Measurements from ENCODE around the gene AMHR2. TPM values are rescaled to one million over a fixed set of nuclear protein-coding genes. Genes with fewer than 3 reads are reported as not detected.
"Not testable (repeated sequence)": the region's sequence is repeated elsewhere in the genome, so short reads cannot be mapped to it uniquely, and the experiment has no call there.

Gene AMHR2
- polyA plus RNA-seq, 10 donors: 0.28 to 0.60 TPM; not detected in 8

DNA sequence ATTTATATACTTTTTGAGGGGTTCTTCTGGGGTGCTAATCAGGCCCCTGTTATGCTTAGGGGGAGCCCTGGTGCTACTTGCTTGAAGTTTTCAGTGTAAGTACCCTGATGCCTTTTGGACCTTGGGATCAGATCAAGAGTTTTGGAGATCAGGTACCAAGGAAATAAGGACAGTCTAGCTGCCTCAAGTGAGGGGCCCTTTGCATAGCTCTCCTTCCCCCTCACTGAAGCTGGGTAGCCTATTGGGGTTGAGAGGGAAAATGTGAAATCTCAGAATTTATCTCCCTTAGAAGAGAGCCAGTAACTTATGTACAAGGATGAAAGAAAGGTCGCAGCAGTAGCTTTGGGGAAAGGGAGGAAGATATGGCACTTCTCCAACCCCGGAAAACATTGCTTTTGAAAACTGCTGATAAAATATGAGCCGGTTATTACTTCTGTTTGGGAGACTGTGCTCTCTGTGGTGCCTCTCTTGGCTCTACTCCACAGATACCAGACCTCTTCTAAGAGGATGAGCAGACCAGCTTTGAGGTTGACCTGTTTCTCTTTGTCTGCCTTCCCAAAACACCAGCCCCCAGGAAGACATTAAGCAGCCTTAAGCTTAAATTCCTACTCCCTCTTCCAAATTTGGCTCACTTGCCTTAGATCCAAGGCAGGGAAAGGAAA, 8.8 kb upstream of the AMHR2 start:
- peak in 1 of 3 donors; percentile 22 for DNase-seq

DNA sequence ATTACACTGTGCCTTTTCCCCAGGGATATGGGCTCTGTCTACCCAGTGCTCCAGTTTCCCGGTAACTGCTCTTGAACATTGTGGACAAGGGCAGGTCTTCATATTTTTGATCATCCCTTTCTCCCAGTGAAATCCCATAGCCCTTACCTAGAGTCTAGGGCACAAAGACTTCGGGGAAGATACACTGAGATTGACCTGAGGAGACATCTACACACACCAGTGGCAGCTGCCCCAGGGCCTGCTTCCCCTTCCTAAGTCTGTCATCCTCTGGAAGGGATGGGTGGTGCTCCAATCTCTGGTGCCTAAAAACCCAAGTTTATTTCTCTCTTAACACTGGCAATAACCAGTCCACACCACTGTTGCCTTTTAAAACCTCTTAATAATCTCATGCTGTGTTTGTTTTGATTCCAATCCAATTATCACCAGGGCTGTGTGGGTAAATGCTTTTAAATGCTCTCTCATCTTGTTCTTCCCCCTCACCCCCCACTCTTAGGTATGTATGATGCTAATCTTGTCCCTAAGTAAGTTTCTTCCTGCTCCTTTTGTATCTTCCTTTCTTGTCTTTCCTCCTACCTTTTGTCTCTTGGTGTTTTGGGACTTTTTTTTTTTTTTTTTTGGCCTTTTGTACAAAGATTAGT, 7.8 kb upstream of the AMHR2 start:
- not testable (repeated sequence) for DNase-seq

DNA sequence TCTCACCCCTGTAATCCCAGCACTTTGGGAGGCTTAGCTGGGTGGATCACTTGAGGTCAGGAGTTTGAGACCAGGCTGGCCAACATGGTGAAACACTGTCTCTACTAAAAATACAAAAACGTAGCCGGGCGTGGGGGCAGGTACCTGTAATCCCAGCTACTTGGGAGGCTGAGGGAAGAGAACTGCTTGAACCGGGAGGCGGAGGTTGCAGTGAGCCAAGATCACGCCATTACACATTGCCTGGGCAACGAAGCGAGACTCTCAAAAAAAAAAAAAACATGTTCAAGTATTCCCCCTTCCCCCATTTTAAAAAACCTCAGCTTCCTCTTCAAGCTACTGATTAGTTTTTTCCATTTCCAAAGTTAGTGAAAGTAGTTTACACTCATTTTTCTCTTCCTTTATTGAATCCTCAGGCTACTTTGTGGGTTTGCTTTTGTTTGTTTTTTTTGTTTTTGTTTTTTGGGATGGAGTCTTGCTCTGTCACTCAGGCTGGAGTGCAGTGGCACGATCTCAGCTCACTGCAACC, 6.3 kb upstream of the AMHR2 start:
- not testable (repeated sequence) for DNase-seq

DNA sequence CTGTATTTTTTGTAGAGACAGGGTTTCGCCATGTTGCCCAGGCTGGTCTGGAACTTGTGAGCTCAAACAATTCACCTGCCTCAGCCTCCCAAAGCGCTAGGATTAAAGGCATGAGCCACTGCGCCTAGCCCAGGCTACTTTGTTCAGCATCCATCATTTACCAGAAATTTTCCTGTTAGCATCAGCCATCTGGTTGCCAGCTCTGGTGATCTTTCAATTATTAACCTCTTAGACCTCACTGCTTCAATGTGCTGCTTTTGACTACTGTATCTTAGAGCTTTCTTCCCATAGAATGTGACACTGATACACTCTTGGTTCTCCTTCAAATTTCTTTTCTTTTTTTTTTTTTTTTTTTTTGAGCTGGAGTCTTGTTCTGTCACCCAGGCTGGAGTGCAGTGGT, 5.4 kb upstream of the AMHR2 start:
- DNase-seq: no peak

DNA sequence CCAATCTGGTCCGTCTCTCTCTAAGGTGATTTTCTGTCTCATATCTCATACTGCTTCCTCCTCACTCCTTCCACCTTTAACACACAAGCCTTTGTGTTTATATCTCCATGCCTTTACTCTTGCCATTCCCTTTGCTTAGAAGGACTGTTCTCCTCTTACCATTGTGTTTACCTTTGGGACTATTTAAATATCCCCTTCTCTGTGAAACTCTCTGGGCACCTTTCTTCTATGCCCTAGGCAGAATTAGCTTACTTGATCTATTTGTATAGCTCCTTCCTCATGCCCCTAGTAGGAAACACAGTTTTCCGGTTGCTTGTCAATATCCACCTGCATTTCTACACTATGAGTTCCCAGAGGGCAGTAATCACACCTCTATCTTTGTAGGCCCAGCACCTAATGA, 3.9 kb upstream of the AMHR2 start:
- DNase-seq: no peak

DNA sequence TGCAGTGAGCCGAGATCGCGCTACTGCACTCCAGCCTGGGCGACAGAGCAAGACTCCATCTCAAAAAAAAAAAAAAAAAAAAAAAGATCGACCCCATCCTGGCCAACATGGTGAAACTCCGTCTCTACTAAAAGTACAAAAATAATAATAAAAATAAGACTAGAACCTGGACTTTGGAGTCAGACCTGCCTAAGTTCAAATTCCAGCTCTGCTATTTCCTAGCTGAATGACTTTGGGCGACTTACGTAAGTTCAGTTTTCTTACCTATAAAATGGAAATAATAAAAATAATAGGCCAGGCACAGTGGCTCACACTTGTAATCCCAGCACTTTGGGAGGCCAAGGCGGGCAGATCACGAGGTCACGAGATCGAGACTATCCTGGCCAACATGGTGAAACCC, 1.4 kb upstream of the AMHR2 start:
- not testable (repeated sequence) for DNase-seq

DNA sequence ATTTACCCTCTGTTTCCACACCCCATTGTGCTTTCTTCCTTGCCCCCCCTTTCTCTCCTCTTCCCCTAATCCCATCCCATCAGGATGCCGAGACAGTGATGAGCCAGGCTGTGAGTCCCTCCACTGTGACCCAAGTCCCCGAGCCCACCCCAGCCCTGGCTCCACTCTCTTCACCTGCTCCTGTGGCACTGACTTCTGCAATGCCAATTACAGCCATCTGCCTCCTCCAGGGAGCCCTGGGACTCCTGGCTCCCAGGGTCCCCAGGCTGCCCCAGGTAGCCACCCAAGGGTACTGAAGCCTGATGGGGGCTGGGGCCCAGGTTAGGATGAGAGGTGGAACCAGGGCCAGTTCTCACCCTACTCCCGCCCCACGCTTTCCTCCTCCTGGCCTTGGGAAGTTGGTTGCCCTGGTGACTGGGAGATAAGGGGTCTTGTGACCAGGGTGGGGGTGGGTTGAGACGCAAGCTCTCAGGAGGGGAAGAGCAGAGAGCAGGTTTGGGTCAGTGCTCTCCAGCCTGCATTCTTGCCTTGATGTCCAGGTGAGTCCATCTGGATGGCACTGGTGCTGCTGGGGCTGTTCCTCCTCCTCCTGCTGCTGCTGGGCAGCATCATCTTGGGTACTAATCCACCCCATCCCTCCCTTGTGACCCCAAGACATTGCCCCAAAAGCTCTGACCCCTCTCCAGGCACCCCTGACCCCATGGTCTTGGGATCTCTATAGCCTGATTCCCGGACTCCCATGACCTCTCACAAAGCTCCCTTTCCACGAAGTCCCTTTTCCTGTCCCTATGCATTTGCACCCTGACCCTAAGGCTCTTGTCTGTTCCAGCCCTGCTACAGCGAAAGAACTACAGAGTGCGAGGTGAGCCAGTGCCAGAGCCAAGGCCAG, 1.2 kb downstream of the AMHR2 start:
- no peak for DNase-seq

DNA sequence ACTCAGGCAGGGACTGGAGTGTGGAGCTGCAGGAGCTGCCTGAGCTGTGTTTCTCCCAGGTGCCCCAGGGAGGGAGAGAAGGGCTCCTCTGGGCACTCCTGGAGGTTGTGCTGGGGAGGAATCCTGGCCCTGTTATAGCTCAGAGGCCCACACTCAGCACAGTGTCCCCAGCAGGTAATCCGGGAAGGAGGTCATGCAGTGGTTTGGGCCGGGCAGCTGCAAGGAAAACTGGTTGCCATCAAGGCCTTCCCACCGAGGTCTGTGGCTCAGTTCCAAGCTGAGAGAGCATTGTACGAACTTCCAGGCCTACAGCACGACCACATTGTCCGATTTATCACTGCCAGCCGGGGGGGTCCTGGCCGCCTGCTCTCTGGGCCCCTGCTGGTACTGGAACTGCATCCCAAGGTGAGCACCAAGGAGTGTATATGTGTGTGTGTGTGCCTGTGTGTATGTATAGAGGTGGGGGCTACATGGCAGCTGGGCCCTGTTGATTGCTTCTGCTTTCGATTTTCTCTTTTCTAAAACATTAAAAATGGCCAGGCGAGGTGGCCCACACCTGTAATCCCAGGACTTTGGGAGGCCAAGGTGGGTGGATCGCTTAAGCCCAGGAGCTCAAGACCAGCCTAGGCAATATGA, 2.0 kb downstream of the AMHR2 start:
- DNase-seq: no peak

DNA sequence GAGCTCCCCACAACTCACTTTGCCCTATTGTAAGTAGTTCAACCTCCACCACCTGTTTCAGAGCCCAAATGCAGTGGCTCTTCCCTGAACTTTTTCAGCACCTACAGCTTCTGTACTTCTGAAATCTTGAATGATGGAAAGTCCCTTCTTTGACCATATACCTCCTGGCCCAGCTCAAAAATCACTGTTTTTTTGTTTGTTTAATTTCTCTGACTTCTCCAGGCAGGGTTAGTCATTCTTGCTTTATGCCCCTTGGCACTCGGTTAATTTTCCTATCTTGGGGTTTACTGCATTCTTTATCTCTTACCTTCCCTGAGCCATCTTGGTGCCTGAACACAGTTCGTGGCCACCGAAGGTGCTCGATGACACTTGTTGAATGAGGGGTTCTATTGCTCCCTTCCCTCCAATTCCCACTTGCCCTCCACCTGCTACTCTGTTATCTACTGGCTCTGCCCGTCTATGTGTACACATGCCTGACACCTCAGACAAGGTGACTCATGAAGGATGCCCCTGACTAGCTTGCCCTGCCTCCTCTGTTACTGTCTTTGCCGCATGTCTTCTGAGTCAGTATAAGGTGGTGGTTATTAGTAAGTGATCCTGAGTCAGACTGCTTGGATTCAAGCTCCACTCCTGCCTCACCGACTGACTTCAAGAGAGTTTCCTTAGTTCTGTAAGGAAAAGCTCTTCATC, 4.4 kb downstream of the AMHR2 start:
- peak in 1 of 3 donors; percentile 59 for DNase-seq

DNA sequence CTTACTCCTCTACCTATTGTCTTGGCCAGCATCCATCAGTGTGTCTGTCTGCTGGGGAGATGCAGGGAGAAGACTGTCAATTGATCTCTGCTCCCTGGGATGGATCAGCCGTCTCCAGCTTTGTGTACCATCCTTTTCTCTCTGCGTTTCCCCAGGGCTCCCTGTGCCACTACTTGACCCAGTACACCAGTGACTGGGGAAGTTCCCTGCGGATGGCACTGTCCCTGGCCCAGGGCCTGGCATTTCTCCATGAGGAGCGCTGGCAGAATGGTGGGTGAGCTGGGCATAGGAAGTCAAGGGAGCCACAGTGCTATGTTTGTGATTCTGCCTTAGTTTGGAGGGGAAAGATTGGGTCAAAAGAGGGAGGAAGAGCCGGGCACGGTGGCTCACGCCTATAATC, 5.1 kb downstream of the AMHR2 start:
- DNase-seq: no peak

DNA sequence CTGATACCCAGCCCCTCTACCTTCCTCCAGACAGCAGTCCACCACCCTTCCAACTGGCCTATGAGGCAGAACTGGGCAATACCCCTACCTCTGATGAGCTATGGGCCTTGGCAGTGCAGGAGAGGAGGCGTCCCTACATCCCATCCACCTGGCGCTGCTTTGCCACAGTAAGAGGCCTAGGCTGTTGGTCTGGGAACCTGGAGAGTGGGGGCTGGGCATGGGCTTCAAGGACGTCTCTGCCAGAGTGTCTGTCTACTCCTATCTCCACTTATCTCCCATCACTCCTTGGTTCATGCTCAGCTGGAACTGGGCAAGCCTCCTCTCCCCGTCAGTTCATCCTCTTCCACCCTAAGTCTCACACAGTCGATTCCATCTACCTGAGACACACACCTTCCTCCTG, 6.5 kb downstream of the AMHR2 start:
- no peak for DNase-seq

DNA sequence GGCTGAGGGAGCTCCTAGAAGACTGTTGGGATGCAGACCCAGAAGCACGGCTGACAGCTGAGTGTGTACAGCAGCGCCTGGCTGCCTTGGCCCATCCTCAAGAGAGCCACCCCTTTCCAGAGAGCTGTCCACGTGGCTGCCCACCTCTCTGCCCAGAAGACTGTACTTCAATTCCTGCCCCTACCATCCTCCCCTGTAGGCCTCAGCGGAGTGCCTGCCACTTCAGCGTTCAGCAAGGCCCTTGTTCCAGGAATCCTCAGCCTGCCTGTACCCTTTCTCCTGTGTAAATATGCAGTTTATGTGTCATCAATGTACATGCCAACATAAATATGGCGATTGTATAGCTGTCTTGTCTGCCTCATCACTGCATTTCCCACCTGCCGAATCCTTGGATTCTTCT, 7.5 kb downstream of the AMHR2 start:
- DNase-seq: no peak

DNA sequence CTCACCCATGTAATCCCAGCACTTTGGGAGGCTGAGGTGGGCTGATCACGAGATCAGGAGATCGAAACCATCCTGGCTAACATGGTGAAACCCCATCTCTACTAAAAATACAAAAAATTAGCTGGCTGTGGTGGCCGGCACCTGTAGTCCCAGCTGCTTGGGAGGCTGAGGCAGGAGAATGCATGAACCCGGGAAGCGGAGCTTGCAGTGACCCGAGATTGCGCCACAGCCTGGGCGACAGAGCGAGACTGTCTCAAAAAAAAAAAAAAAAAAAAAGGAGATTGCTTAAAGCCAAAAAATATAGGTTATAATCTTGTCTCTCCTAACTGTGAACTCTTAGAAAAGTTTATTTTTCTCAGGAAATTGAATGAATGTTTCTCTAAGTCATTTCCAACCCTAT, 11.7 kb downstream of the AMHR2 start:
- DNase-seq: not testable (repeated sequence)

DNA sequence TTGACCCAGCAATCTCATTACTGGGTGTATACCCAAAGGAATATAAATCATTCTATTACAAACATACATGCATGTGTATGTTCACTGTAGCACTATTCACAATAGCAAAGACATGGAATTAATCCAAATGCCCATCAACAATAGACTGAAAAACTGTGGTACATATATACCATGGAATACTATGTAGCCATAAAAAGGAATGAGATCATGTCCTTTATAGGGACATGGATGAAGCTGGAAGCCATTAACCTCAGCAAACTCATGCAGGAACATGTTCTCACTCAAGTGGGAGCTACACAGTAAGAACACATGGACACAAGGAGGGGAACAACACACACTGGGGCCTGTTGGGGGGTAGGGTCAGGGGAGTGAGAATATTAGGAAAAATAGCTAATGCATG, 15.9 kb downstream of the AMHR2 start:
- not testable (repeated sequence) for DNase-seq

DNA sequence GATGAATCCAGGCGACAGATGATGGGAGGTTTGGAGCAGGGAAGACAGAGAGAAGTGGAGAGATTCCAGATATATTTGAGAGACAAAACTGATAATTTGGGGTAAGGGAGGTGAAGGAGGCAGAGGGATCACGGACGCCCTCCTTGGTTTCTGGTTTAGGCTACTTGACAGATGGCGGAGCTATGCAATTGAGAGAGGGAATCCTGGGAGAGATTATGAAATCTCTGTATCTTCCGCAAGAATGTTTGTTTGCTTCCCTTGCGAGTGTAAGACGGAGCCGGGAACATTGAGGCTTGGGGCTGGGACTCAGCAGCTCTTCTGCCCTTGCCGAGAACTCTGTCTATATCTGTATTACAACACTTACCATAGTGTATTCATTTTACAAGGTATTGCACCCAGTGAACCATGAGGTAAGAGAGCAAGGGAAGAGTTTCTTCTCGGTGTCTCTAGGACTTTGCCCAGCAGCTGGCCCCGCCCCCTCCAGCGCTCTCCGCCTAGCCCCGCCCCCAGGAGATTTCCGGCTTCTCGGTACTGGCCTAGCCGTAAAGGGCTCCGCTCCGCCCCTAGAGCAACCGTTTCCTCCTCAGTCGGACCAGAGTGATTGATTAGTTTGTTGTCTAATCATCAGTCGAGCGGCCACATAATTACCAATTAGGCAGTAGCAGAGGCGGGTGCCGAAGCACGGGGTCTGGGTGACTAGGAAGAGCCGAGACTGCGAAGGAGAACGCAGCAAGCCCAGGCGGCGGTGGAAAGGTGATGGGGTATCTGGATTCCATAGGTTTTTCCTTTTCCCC, 17.6 kb downstream of the AMHR2 start, which contains the start of gene PRR13:
TSS of gene PRR13 (plus strand) at position 695 of the 794 bp plus-strand sequence. CDS start 981 bp downstream, outside the sequence.
- peak; percentile 98 to 100 (median 99) for DNase-seq

DNA sequence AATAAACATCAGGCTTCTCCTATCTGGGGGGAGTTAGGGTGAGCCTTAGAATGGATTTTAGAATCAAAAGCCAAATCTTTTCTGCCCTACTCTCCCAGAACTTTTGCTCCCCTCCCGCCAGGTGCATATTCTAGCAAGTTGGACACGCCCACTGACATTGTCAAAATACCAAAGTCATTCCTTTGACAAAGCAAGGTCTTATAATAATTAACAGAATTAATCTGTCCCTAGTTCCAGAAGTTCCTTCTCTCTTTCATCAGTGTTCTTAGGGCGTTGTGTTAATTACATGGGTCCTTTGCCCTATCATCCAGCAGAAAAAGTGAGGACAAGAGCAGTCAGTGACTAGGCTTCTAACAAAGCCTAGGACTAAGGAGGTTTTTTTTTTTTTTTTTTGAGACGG, 20.3 kb downstream of the AMHR2 start:
- DNase-seq: no peak

DNA sequence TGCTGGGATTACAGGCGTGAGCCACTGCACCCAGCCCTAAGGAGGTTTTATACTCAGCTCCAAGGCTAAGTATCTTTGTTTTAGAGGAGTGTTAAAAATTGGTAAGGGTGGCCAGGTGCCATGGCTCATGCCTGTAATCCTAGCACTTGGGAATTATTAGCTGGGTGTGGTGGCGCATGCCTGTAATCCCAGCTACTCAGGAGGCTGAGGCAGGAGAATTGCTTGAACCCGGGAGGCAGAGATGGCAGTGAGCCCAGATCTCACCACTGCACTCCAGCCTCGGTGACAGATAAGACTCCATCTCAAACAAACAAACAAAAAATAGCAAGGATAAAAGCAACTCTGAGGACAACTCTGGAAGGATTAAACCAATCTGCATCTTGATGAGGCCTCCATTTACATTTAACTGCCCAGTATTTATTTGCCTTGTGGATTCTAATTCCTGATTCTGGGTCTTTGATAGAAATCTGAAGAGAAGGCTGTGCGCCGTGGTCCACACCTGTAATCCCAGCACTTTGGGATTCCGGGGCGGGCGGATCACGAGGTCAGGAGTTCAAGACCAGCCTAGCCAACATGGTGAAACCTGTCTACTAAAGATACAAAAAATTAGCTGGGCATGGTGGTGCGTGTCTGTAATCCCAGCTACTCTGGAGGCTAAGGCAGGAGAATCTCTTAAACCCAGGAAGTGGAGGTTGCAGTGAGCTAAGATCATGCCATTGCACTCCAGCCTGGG, 21.1 kb downstream of the AMHR2 start:
- DNase-seq: not testable (repeated sequence)

DNA sequence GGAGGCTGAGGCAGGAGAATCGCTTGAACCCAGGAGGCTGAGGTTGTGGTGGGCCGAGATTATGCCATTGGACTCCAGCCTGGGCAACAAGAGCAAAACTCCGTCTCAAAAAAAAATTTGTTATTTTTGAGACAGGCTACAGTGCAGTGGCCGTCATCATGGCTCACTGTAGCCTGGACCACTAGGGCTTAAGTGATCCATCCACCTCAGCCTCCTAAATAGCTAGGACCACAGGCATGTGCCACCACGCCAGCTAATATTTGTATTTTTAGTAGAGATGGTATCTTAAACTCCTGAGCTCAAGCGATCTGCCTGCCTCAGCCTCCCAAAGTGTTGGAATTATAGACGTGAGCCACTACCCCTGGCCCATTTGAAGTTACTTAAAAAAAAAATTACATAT, 27.3 kb downstream of the AMHR2 start:
- no peak for DNase-seq

DNA sequence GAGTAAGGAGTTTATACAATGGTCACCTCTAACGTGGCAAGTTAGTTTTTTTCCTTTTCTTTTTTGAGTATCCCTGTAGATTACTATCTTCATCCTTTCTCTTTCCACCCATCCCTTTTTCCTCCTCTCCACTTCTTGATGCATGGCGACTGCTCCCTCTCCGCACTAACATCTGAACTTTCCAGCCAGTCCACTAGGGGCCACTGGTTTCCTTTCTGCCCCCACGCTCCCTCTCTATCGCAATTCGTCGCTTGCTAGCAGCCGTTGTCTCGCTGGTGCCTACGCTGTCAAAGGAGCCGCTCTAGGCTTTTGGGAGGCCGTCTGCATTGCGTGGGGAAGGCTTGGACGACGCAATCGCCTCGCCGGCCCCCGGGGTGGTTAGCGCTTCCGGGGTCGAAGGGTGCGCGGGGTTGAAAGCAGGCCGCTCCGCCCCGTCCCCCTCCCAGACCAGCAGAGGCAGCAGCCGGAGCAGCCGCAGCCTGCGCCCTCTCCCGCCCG, 28.1 kb downstream of the AMHR2 start, which contains the start of gene PCBP2:
TSS of gene PCBP2 (plus strand) at position 442 of the 498 bp plus-strand sequence. CDS start 2,699 bp downstream, outside the sequence.
- peak; percentile 99 to 100 (median 99) for DNase-seq
